AG10803 (cell line): ENCODE data around the gene NTMT1.
"Not testable (repeated sequence)": the region's sequence is repeated elsewhere in the genome, so short reads cannot be mapped to it uniquely, and the experiment has no call there.

Experiments used
- DNase-seq: peaks from one replicate; pipeline ENCODE4 v3.0.0; 2010; ENCODE audit warnings: low read depth
- H3K4me3 ChIP-seq: 2 replicates; pipeline ENCODE4 v1.5.1; 2011; ENCODE audit warnings: mild to moderate bottlenecking, low read length, control low read depth
- TF ChIP-seq, protein P1 (sequence below): conservative IDR thresholded peaks from 2 replicates; pipeline ENCODE4 v1.5.1; 2011; ENCODE audit warnings: mild to moderate bottlenecking, low read length, control low read depth, inconsistent platforms

NTMT1 gene

GRCh38 chr9:129633207-129633606, 7.2 kb downstream of the NTMT1 start:
- TF ChIP-seq, protein P1, sequence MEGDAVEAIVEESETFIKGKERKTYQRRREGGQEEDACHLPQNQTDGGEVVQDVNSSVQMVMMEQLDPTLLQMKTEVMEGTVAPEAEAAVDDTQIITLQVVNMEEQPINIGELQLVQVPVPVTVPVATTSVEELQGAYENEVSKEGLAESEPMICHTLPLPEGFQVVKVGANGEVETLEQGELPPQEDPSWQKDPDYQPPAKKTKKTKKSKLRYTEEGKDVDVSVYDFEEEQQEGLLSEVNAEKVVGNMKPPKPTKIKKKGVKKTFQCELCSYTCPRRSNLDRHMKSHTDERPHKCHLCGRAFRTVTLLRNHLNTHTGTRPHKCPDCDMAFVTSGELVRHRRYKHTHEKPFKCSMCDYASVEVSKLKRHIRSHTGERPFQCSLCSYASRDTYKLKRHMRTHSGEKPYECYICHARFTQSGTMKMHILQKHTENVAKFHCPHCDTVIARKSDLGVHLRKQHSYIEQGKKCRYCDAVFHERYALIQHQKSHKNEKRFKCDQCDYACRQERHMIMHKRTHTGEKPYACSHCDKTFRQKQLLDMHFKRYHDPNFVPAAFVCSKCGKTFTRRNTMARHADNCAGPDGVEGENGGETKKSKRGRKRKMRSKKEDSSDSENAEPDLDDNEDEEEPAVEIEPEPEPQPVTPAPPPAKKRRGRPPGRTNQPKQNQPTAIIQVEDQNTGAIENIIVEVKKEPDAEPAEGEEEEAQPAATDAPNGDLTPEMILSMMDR: no peak
- DNase-seq: no peak
- H3K4me3 ChIP-seq: no peak overlapping the region

DNA sequence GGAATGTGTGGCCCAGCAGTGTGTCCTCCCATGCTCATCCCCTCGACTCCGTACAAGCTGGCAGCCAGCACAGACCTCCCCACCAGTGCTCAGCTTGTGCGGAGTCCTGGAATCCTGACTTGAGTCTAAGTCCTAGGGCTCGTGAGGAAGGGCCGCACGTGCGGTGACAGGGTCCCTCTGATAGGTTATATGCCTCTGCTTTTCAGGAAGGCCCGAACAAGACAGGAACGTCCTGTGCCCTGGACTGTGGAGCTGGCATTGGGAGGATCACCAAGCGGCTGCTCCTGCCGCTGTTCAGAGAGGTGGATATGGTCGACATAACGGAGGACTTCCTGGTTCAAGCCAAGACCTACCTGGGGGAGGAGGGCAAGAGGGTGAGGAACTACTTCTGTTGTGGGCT, 7.9 kb downstream of the NTMT1 start:
- TF ChIP-seq, protein P1: no peak
- H3K4me3 ChIP-seq: no peak overlapping the region
- no peak for DNase-seq

GRCh38 chr9:129635099-129636065, 9.4 kb downstream of the NTMT1 start:
- DNase-seq: no peak
- TF ChIP-seq, protein P1: no peak
- no peak overlapping the region for H3K4me3 ChIP-seq

- not testable (repeated sequence) for DNase-seq, H3K4me3 ChIP-seq
Observed at GRCh38 chr9:129636343-129636742, 10.4 kb downstream of the NTMT1 start.

- TF ChIP-seq, protein P1: no peak
- H3K4me3 ChIP-seq: no peak overlapping the region
- DNase-seq: no peak
Observed at GRCh38 chr9:129637102-129637501, 11.1 kb downstream of the NTMT1 start.

DNA sequence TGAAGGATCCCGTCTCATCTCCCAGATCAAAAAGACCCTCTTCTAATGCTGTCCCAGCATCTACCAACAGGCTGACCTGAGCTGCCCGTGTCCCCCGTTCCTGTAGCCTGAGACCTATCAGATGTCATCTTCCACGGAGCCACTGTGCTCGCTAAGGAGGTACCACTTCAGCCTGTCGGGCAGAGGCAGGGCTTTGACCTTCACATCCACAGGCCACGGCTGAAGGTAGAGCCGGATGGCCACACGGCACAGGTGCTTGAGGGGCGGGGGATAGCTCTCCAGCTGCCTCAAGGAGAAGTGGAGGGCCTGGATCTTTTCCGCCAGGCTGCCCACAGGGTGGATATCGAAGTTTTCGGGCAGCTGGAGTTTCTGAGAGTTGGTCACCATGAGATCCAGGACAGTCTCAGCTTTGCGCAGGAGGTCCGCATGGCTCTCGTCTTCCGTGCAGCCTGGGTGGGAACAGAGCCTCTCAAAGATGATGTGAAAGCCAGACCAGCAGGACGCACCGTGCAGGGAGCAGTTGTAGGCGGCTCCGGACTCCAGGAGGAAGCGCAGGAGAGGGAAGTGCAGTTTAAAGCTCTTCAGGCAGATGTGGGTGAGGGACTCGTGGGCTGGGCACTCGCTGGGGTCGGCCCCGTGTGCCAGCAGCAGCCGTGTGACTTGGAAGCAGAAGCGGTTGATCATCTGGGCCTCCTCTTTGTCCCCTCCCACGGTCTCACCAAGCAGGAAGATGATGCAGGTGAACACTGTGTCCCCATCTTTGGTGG, 11.9 kb downstream of the NTMT1 start:
- TF ChIP-seq, protein P1: no peak
- no peak for DNase-seq
- no peak overlapping the region for H3K4me3 ChIP-seq

DNA sequence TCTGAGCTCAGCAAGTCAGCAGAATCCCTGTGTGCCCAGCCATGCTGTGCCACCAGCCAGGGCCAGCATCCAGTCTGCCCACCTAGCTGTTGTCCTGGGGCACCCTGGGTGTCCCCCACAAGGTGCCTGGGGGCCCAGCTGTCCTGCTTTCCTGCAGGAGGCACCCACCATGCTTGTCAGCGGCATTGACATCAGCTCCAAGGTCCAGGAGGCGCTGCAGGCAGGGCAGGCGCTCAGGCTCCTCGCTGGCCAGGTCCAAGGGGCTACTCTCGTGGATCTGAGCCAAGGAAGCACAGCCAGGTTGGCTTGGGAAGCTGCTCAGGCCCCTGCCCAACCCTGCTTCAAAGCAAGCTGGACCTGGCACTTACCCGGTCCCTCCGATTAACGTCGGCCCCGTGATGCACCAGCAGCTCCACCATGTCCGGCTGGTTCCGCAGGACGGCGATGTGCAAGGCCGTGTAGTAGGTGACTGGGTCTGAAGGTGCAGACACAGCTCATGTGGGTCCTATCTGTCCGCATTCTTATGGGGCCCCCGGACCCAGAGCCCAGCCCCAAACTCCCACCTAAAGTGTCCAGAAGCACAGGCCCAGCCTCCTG, 13.2 kb downstream of the NTMT1 start:
- H3K4me3 ChIP-seq: no peak overlapping the region
- TF ChIP-seq, protein P1: no peak

More for the DNA sequence above, 13.2 kb downstream of the NTMT1 start:
- DNase-seq: no peak
